HFFc6 (cell line): Measurements from ENCODE around the gene ADAMTS20. TPM values are rescaled to one million over a fixed set of nuclear protein-coding genes. Genes with fewer than 3 reads are reported as not detected.

Experiments used
- DNase-seq: peaks from one replicate; pipeline ENCODE4 v3.0.0-alpha.2; 2018
- H3K27ac Mint-ChIP-seq: 2 replicates; pipeline ENCODE4 v1.8.0; 2020; ENCODE audit warnings: mild to moderate bottlenecking, mixed read lengths
- H3K27me3 Mint-ChIP-seq: 2 replicates; pipeline ENCODE4 v1.8.0; 2021; ENCODE audit warnings: mild to moderate bottlenecking, moderate library complexity, mixed read lengths; ENCODE audit not compliant: insufficient read depth
- H3K36me3 Mint-ChIP-seq: 2 replicates; pipeline ENCODE4 v1.8.0; 2021; ENCODE audit warnings: low read depth, mixed read lengths
- H3K4me1 Mint-ChIP-seq: 2 replicates; pipeline ENCODE4 v1.8.0; 2020; ENCODE audit warnings: low read depth, mixed read lengths
- H3K4me3 Mint-ChIP-seq: 2 replicates; pipeline ENCODE4 v1.8.0; 2020; ENCODE audit warnings: mild to moderate bottlenecking, moderate library complexity, mixed read lengths
- H3K9me3 Mint-ChIP-seq: 2 replicates; pipeline ENCODE4 v1.8.0; 2020; ENCODE audit warnings: mild to moderate bottlenecking, mixed read lengths
- total RNA-seq, 6 experiments: library from RNA; stranded (reverse); fragmentation: NEBNext Ultra II Directional; extraction: Animal tissue kit (Norgen Biotek cat#: 25700); gene quantifications; 2 replicates in 1 of 6; 3 replicates in 5 of 6; pipeline ENCODE4 v1.2.3, GENCODE V29; 2021
- TF ChIP-seq, protein P1 (sequence below): fragments of 200-600 bp; sonication (generic); IDR thresholded peaks from 2 replicates; pipeline ENCODE4 v1.5.0; 2021; ENCODE audit warnings: antibody characterized with exemption, mild to moderate bottlenecking

ADAMTS20 gene
- total RNA-seq, 6 experiments from 2014 or later, result not detected

DNA sequence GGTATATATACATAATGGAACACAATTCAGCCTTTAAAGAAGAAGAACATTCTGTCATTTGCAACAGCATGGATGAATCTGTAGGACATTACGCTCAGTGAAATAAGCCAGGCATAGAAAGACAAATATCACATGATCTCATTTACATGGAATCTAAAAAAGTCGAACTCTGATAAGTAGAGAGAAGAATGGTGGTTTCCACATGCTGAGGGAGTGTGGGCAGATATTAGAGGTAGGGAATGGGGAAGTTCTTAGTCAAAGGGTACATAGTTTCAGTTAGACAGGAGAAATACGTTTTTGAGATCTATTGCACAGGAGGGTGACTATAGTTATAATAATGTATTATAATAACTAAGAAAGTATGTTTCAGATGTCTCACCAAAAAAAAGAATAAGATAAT lies 71.4 kb downstream of the ADAMTS20 start:
- Mint-ChIP-seq H3K36me3 (no peaks in the 10 kb centered on the region), H3K4me3 (no peak overlapping the region), H3K27ac (no peak overlapping the region), H3K4me1 (no peaks in the 10 kb centered on the region), H3K9me3 (peaks cover 8% of the 10 kb centered on the region; the same call in 1 of the 2 replicates), H3K27me3 (peaks cover 2% of the 10 kb centered on the region)
- TF ChIP-seq, protein P1, sequence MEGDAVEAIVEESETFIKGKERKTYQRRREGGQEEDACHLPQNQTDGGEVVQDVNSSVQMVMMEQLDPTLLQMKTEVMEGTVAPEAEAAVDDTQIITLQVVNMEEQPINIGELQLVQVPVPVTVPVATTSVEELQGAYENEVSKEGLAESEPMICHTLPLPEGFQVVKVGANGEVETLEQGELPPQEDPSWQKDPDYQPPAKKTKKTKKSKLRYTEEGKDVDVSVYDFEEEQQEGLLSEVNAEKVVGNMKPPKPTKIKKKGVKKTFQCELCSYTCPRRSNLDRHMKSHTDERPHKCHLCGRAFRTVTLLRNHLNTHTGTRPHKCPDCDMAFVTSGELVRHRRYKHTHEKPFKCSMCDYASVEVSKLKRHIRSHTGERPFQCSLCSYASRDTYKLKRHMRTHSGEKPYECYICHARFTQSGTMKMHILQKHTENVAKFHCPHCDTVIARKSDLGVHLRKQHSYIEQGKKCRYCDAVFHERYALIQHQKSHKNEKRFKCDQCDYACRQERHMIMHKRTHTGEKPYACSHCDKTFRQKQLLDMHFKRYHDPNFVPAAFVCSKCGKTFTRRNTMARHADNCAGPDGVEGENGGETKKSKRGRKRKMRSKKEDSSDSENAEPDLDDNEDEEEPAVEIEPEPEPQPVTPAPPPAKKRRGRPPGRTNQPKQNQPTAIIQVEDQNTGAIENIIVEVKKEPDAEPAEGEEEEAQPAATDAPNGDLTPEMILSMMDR, result no peak
- no peak for DNase-seq

- H3K4me1 Mint-ChIP-seq, result no peaks in the 10 kb centered on the region
- TF ChIP-seq, protein P1, result no peak
- H3K9me3 Mint-ChIP-seq, result no peaks in the 10 kb centered on the region
- H3K27ac Mint-ChIP-seq, result no peak overlapping the region
- H3K4me3 Mint-ChIP-seq, result no peak overlapping the region
- H3K27me3 Mint-ChIP-seq, result no peaks in the 10 kb centered on the region
- H3K36me3 Mint-ChIP-seq, result no peaks in the 10 kb centered on the region
- no peak for DNase-seq
These were observed 89.3 kb downstream of the ADAMTS20 start for GRCh38 chr12:43462741-43463140.

DNA sequence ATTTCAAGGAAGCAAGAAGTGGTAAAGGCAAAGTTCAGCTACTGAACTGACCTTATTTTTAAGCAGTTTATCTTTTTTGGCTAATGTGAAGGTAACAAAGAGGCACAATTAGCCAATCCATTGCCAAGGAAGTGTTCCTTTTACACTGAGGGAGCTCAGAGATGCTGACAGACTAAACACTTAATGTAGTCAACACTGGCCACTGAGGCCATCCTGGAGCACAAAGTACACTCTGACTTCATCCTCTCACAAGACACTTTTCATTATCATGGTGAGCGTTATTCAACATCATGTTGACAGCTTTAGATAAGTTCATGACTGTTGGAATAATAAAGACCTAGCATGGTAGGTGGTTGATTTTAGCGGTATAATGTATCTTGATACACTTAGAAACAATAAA lies 89.9 kb downstream of the ADAMTS20 start:
- H3K27ac Mint-ChIP-seq, result no peak overlapping the region
- TF ChIP-seq, protein P1, result no peak
- H3K4me3 Mint-ChIP-seq, result no peak overlapping the region
- no peaks in the 10 kb centered on the region for H3K4me1 Mint-ChIP-seq
- no peak for DNase-seq
- peaks cover 2% of the 10 kb centered on the region; the same call in 1 of the 2 replicates for H3K36me3 Mint-ChIP-seq
- peaks cover 3% of the 10 kb centered on the region for H3K9me3 Mint-ChIP-seq
- H3K27me3 Mint-ChIP-seq, result no peaks in the 10 kb centered on the region

- Mint-ChIP-seq H3K4me3 (no peak overlapping the region), H3K36me3 (peaks cover 5% of the 10 kb centered on the region; the same call in 1 of the 2 replicates), H3K9me3 (peaks cover 13% of the 10 kb centered on the region), H3K27me3 (no peaks in the 10 kb centered on the region), H3K4me1 (no peaks in the 10 kb centered on the region), H3K27ac (no peak overlapping the region)
- DNase-seq, result no peak
- TF ChIP-seq, protein P1, result no peak
These were observed 92.7 kb downstream of the ADAMTS20 start for GRCh38 chr12:43459285-43459684.

DNA sequence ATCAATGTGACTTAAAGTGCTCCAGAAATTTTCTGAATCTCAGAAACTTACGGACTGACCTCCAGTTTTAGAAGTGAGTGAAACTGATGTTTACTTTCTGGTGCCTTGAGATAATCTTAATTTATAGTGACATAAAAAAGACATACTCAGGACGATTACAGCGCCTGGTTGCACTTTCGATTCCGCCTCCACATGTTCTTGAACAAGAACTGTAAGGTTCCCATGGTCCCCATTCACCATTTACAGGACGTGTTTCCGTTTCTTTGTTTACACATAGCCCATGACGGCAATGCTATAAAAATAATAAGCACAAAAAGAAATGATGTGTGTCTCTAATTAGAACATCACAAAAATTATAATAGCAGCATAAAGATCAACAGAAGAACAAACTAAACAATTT lies 98.2 kb downstream of the ADAMTS20 start:
- H3K27me3 Mint-ChIP-seq, result no peaks in the 10 kb centered on the region
- TF ChIP-seq, protein P1, result no peak
- no peaks in the 10 kb centered on the region; the same call in 1 of the 2 replicates for H3K4me1 Mint-ChIP-seq
- peaks cover 5% of the 10 kb centered on the region; the same call in 1 of the 2 replicates for H3K36me3 Mint-ChIP-seq
- no peak overlapping the region for H3K27ac Mint-ChIP-seq
- peaks cover 13% of the 10 kb centered on the region for H3K9me3 Mint-ChIP-seq
- no peak for DNase-seq
- peak overlapping the region; percentile 79 for H3K4me3 Mint-ChIP-seq
